ENCODE measurements around the gene NEK7.

- no peak for TF ChIP-seq CTCF (IDR thresholded peaks at IDR 0.05)
- TF ChIP-seq POLR2A (IDR thresholded peaks at IDR 0.05), result no peak
These were observed 115.7 kb downstream of the NEK7 start for GRCh38 chr1:198272492-198272891.

Measured in sigmoid colon (tissue), 3 donors.